Neural progenitor cell (in vitro differentiated cells): ENCODE data around the gene PNN. TPM values are rescaled to one million over a fixed set of nuclear protein-coding genes. Genes with fewer than 3 reads are reported as not detected.
A peak's percentile ranks its signal among the peaks of the same experiment; 100 is the strongest.

ENCODE experiments used
- DNase-seq: peaks from one replicate; pipeline ENCODE4 v3.0.0-alpha.2; 2016; ENCODE audit warnings: low spot score
- H2AFZ ChIP-seq: fragments of 200-600 bp; sonication (generic); replicated peaks from 2 replicates; pipeline ENCODE4 v1.6.1; 2016; ENCODE audit warnings: antibody characterized with exemption
- H3F3A ChIP-seq: fragments of 200-600 bp; sonication (generic); 2 replicates; pipeline ENCODE4 v1.6.1; 2016; ENCODE audit warnings: antibody characterized with exemption, low read depth
- H3K27ac ChIP-seq: fragments of 200-600 bp; sonication (generic); 2 replicates; pipeline ENCODE4 v1.5.1; 2016; ENCODE audit warnings: mild to moderate bottlenecking
- H3K27me3 ChIP-seq: fragments of 200-600 bp; sonication (generic); 2 replicates; pipeline ENCODE4 v1.6.1; 2016; ENCODE audit warnings: mild to moderate bottlenecking, moderate library complexity
- H3K36me3 ChIP-seq: fragments of 200-600 bp; sonication (generic); 2 replicates; pipeline ENCODE4 v1.5.1; 2016
- H3K4me1 ChIP-seq: fragments of 200-600 bp; sonication (generic); 2 replicates; pipeline ENCODE4 v1.6.1; 2016; ENCODE audit warnings: mixed run types
- H3K4me2 ChIP-seq: fragments of 200-600 bp; sonication (generic); 2 replicates; pipeline ENCODE4 v1.6.1; 2016
- H3K4me3 ChIP-seq: fragments of 200-600 bp; sonication (generic); 2 replicates; pipeline ENCODE4 v1.5.1; 2016
- H3K79me2 ChIP-seq: fragments of 200-600 bp; sonication (generic); 2 replicates; pipeline ENCODE4 v1.6.1; 2016; ENCODE audit warnings: low read depth
- H3K9ac ChIP-seq: fragments of 200-600 bp; sonication (generic); 2 replicates; pipeline ENCODE4 v1.6.1; 2016
- H3K9me3 ChIP-seq: fragments of 200-600 bp; sonication (generic); 2 replicates; pipeline ENCODE4 v1.5.1; 2016; ENCODE audit warnings: low read depth
- H4K20me1 ChIP-seq: fragments of 200-600 bp; sonication (generic); 2 replicates; pipeline ENCODE4 v1.6.1; 2016; ENCODE audit warnings: low read depth
- H3K27ac Mint-ChIP-seq: 3 replicates; pipeline ENCODE4 v1.8.0; 2021; ENCODE audit warnings: mixed read lengths
- H3K27me3 Mint-ChIP-seq: 2 replicates; pipeline ENCODE4 v1.8.0; 2022; ENCODE audit warnings: low read depth, mild to moderate bottlenecking, inconsistent platforms, moderate library complexity, mixed read lengths; ENCODE audit not compliant: insufficient read depth
- H3K36me3 Mint-ChIP-seq: 3 replicates; pipeline ENCODE4 v1.8.0; 2021; ENCODE audit warnings: mixed read lengths
- H3K4me1 Mint-ChIP-seq: 3 replicates; pipeline ENCODE4 v1.8.0; 2021; ENCODE audit warnings: mixed read lengths
- H3K4me3 Mint-ChIP-seq: 3 replicates; pipeline ENCODE4 v1.8.0; 2021; ENCODE audit warnings: mild to moderate bottlenecking, moderate library complexity, mixed read lengths
- H3K9me3 Mint-ChIP-seq: 3 replicates; pipeline ENCODE4 v1.8.0; 2020; ENCODE audit warnings: mixed read lengths
- EZH2 ChIP-seq: fragments of 200-600 bp; sonication (generic); IDR thresholded peaks from 2 replicates; pipeline ENCODE4 v1.6.1; 2017; ENCODE audit warnings: antibody characterized with exemption, mild to moderate bottlenecking, moderate library complexity
- EZH2phosphoT487 ChIP-seq: fragments of 200-600 bp; sonication (generic); IDR thresholded peaks from 2 replicates; pipeline ENCODE4 v1.6.1; 2017; ENCODE audit warnings: antibody characterized with exemption
- total RNA-seq: library from RNA; depleted of rRNA; stranded (reverse); fragments of >200 nt; gene quantifications from 2 replicates; pipeline ENCODE4 v1.2.3, GENCODE V29; 2015; ENCODE audit warnings: low replicate concordance
- TF ChIP-seq, protein P1 (sequence below): fragments of 200-600 bp; sonication (generic); IDR thresholded peaks from 2 replicates; pipeline ENCODE4 v1.5.1; 2017; ENCODE audit warnings: antibody characterized with exemption, mild to moderate bottlenecking

PNN gene
- total RNA-seq, 1 donor from 2014 or later, result 110 TPM

DNA sequence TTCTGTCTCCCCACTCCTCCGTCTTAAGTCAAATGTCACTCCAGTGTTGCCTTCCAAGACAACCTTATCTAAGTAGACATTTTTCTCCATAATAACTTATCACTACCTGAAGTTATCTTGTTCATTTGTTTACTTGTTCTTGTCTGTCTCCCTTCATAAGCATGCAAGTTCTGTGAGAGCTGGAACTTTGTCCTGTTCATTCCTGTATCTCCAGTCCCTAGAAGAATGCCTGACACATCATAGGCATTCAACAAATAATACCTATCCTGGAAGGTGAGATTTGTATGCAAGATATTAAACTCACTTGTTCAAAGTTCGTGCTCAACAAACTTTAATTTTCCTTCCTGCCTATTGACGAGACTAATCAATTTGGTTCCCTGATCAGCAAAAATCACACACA is 53.0 kb downstream of the PNN start:
- Histone ChIP-seq H3K4me3 (no peak overlapping the region), H3K36me3 (no peaks in the 10 kb centered on the region), H3F3A (no peaks in the 10 kb centered on the region), H3K4me1 (no peaks in the 10 kb centered on the region), H3K4me2 (no peak overlapping the region), H3K27me3 (no peaks in the 10 kb centered on the region), H3K79me2 (no peaks in the 10 kb centered on the region), H3K9ac (no peak overlapping the region), H2AFZ (no peak overlapping the region), H3K27ac (no peak overlapping the region), H4K20me1 (no peaks in the 10 kb centered on the region), H3K9me3 (no peaks in the 10 kb centered on the region)
- Mint-ChIP-seq H3K27me3 (no peaks in the 10 kb centered on the region), H3K36me3 (no peaks in the 10 kb centered on the region), H3K27ac (no peak overlapping the region), H3K4me3 (no peak overlapping the region), H3K4me1 (no peaks in the 10 kb centered on the region), H3K9me3 (no peaks in the 10 kb centered on the region)
- TF ChIP-seq, protein P1, sequence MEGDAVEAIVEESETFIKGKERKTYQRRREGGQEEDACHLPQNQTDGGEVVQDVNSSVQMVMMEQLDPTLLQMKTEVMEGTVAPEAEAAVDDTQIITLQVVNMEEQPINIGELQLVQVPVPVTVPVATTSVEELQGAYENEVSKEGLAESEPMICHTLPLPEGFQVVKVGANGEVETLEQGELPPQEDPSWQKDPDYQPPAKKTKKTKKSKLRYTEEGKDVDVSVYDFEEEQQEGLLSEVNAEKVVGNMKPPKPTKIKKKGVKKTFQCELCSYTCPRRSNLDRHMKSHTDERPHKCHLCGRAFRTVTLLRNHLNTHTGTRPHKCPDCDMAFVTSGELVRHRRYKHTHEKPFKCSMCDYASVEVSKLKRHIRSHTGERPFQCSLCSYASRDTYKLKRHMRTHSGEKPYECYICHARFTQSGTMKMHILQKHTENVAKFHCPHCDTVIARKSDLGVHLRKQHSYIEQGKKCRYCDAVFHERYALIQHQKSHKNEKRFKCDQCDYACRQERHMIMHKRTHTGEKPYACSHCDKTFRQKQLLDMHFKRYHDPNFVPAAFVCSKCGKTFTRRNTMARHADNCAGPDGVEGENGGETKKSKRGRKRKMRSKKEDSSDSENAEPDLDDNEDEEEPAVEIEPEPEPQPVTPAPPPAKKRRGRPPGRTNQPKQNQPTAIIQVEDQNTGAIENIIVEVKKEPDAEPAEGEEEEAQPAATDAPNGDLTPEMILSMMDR, result no peak
- DNase-seq, result no peak

DNA sequence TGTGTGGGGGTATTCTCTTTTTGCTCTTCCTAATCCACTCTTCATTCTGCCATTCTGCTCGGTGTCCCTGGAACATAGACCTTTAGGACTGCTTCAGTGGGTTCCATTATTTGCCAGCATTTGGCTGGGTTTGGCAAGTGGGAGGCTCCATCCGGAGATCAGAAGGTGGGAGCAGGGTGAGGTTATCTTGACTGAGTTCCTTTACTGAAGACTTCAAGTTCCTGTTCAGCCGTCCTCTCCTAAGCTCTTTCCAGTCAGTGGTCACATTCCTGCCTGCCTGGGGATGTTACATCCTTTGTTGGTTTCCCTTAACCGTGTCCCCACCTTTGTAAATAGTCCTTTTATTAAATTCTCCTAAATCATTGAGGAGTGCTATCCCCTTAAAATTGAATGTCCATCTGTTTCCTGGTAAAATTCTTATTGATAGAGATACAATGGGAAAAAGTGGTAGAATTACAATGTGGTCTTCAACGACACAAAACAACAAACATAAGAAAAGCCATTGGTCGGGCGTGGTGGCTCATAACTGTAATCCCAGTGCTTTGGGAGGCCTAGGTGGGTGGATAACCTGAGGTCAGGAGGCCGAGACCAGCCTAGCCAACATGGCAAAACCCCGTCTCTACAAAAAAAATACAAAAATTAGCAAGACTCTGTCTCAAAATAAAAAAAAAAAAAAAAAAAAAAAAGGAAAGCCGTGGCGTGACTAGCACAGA is 53.6 kb downstream of the PNN start:
- H3K4me2 ChIP-seq, result no peak overlapping the region
- no peaks in the 10 kb centered on the region for H3K79me2 ChIP-seq
- Mint-ChIP-seq H3K4me1 (no peaks in the 10 kb centered on the region), H3K9me3 (no peaks in the 10 kb centered on the region), H3K27ac (no peak overlapping the region), H3K36me3 (no peaks in the 10 kb centered on the region), H3K27me3 (no peaks in the 10 kb centered on the region), H3K4me3 (no peak overlapping the region)
- no peaks in the 10 kb centered on the region for H3K27me3 ChIP-seq
- peak overlapping the region; percentile 52 for H2AFZ ChIP-seq
- H4K20me1 ChIP-seq, result no peaks in the 10 kb centered on the region
- no peak for TF ChIP-seq EZH2
- TF ChIP-seq, protein P1, result no peak
- H3K36me3 ChIP-seq, result no peaks in the 10 kb centered on the region
- H3K27ac ChIP-seq, result no peak overlapping the region
- H3K9ac ChIP-seq, result no peak overlapping the region
- H3K4me1 ChIP-seq, result no peaks in the 10 kb centered on the region
- H3F3A ChIP-seq, result no peaks in the 10 kb centered on the region
- DNase-seq, result no peak
- H3K4me3 ChIP-seq, result no peak overlapping the region
- no peaks in the 10 kb centered on the region for H3K9me3 ChIP-seq

DNA sequence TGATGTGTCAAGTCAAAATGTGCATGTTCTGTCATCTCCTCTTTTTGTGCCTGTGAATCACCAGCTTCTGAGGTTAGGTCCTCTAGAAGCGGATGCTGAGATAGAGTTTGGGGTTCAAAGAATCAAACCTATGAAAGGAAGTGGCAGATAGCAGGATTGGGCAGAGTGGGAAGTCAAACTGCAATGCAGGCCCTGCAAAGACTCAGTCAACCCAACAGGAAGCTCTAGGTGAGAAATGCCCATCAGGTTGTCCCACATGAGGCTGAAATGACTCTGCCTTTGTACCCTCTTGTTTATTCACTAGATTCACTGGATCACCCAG is 54.1 kb downstream of the PNN start:
- no peak overlapping the region for H3K27ac ChIP-seq
- TF ChIP-seq, protein P1, result no peak
- no peak for TF ChIP-seq EZH2phosphoT487
- TF ChIP-seq EZH2, result no peak

More for the DNA sequence above, 54.1 kb downstream of the PNN start:
- Histone ChIP-seq H3K9ac (no peak overlapping the region), H3K9me3 (no peaks in the 10 kb centered on the region), H2AFZ (peak overlapping the region; percentile 52), H3K4me2 (no peak overlapping the region), H3K4me1 (no peaks in the 10 kb centered on the region), H3F3A (no peaks in the 10 kb centered on the region), H3K27me3 (no peaks in the 10 kb centered on the region), H3K4me3 (no peak overlapping the region), H4K20me1 (no peaks in the 10 kb centered on the region), H3K36me3 (no peaks in the 10 kb centered on the region), H3K79me2 (no peaks in the 10 kb centered on the region)
- Mint-ChIP-seq H3K9me3 (no peaks in the 10 kb centered on the region), H3K27ac (no peak overlapping the region), H3K36me3 (no peaks in the 10 kb centered on the region), H3K27me3 (no peaks in the 10 kb centered on the region), H3K4me3 (no peak overlapping the region), H3K4me1 (no peaks in the 10 kb centered on the region)
- DNase-seq, result no peak
